NCI-H1048 (cell line): ENCODE measurements around the gene PDLIM1.

ENCODE experiments used
- DNase-seq: peaks from one replicate; lab custom pipeline; 2025; lab: John Stamatoyannopoulos, UW

PDLIM1 gene

GRCh38 chr10:95290461-95291364 lies at the start of gene PDLIM1:
TSS of gene PDLIM1 (minus strand) at chr10:95291003. CDS start at chr10:95290915, 88 bp downstream.
- DNase-seq = peak; percentile 46

GRCh38 chr10:95339863-95340262 lies 49.1 kb upstream of the PDLIM1 start:
- no peak for DNase-seq

DNA sequence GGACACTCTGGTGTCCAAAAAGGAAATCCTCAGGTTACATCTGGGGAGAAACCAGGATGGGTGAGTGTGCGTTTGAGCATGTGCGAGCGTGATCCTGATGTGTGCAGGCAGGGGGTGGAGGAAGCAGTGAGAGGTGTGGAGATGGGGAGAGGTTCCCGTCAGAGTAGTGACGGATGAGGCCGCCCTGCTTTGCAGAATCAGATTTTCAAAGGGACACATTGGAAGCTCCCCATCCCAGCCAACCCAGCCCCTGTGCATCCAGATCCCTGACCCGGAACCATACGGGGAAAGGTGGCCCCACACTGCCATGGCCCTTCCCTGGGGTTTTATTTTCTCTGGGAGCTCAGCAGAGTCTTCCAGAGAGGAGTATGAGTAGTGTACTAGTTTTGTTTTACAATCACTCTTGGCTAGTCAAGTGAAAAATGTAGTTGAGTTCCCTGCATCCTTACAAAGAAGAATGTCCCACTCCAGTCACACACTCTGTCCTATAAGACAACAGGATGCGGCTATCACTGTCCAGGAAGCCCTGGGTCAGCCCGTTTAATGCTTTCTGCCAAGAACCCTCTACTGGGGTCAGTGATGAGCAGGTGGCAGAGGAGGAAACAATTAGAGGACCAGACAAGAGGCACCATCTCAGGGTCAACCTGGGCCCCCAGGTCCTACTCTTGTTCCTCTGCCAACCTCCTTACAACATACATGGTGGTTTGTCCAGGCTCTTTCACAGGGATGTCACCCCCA lies 46.8 kb upstream of the PDLIM1 start:
- DNase-seq = no peak

DNA sequence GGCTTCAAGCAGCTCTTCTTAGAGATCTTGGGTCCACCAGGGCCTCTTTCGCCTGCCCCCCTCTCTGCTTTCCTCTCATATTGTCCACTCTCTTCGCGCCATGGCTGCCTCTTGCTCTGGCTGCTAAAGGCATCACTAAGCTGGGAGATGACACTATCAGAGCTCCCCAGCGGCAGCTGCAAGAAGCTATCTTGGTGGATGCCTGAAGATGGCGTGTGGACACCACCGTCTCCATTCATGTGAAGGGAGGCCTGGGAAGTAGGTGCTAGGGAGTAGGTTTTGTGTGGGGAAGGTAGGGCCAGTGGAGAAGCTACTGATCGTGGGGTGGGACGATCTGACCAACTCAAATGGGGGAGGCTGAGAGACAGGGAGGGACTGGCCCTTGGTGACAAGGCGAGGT lies 45.9 kb upstream of the PDLIM1 start:
- DNase-seq = no peak

- no peak for DNase-seq
Measured at GRCh38 chr10:95335933-95336699, 45.3 kb upstream of the PDLIM1 start.

GRCh38 chr10:95334805-95335144 lies 44.0 kb upstream of the PDLIM1 start:
- DNase-seq = no peak

DNA sequence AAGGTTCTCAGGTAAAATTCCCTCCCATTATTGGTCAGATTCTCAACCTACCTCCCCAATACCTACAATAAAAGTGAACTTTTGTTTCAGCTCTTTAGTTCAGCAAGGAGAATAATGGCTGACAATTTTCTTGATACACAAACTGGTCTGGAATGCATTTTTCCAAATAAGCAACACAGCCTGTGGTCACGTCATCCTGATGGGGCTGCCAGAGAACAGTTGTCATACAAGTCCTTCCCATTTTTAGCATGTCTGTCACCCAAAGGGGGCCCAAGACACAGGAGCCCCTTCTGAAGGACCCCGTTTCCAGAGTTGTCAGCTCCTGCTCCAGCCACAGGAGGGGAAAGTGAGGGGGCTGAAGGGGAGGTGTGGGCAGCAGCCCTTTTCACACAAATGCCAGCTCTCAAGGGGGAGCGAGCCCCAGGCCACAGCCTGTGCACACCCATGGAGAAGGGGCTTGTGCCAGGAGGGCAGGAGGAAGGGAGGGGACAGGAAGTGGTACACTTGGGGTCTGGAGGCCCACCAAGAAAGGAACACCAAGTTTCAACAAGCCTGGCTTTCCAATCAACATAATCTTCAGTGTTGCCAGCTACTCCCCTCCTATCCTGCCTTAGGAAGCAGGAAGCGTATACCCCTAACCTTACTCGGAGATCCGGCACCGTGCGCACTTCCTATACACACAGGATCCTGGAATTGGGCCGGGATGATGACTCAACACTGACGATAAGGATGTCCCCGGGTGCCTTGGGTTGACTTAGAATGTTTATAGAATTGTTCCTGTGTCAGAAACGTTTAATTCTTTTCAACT lies 43.4 kb upstream of the PDLIM1 start:
- DNase-seq = no peak

DNA sequence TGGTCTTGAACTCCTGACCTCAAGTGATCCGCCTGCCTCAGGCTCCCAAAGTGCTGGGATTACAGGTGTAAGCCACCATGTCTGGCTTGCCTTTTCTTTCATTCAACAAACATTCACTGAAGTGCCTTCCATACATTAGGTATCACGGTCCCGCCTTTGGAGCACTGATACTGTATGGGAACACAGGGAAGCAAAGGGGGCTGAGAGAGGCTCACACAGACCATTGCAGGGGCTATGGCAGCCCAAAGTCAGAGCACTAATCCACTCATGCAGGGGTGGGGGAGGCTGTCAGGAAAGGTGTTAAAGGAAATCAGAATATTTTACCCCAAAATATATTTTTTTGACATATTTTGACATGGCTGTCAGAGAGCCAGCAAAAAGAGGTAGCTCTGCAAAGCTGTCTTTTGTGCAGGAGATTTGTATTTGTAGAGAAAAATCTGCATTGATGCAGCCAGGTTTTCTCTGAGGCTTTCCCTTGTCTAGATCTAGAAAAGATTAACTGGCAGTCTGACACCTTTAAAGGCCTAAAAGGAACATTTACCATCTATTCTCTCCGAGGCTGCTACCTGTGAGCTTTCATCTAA lies 42.0 kb upstream of the PDLIM1 start:
- no peak for DNase-seq

GRCh38 chr10:95331596-95332130 lies 40.9 kb upstream of the PDLIM1 start:
- no peak for DNase-seq

- DNase-seq = no peak
Measured at GRCh38 chr10:95330966-95331453, 40.2 kb upstream of the PDLIM1 start.

- no peak for DNase-seq
Measured at GRCh38 chr10:95329296-95329695, 38.5 kb upstream of the PDLIM1 start.

GRCh38 chr10:95328013-95328412 lies 37.2 kb upstream of the PDLIM1 start:
- DNase-seq = no peak

GRCh38 chr10:95327367-95327766 lies 36.6 kb upstream of the PDLIM1 start:
- no peak for DNase-seq

DNA sequence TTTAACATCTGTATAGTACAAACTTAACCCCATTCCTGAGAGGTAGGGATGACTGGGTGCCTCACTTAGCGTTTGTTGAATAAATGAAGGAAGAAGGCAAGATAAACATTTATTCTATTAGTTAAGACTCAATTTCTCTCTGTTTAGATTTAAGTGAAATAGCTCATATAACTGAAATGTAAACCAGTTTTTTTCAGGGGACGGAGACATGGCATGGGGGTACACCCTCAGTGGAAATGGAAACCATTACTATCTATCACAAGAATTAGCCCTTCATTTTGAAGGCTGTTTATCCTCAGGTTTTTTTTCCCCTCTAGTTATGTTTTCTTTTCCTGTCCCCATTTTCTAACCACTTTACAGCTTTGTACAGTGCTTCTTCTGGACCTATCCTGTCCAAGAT lies 35.6 kb upstream of the PDLIM1 start:
- no peak for DNase-seq

GRCh38 chr10:95325863-95326262 lies 35.1 kb upstream of the PDLIM1 start:
- no peak for DNase-seq

DNA sequence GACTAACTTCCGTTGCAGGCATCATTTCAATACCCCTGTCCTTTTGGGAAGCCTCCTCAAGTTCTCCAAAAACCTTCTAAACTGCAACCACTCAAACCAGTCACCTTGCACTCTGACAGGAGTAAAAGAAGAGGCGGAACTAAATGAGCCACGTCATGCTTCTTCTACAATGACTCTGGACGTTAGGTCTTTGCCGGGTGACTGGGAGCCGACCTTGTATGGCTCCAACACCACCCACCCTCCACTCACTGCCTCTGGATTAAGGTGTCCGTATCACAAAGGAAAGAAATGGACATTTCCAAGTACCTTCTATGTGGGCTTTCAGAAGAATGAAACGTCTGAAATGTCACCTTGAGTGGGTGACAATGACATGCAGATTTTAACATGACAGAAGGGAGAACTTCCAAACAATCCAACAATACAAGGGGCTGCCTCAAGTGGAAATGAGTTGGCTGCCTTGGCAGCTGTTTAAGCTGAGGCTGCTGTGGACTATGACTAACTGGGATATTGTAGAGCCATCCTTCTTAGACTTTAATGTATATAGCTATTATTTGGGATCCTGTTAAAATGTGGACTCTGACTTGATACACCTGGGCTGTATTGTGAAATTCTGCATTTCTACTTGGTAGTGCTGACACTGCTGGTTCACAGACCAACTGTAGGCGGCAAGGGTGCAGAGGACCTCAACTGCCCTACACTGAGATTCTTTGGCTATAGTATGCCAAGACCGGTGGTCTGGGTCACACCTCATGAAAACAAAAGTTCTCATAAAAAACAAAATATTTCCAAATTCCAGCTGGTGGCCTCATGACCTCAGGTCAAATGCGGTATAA lies 33.8 kb upstream of the PDLIM1 start:
- no peak for DNase-seq

GRCh38 chr10:95321554-95322301 lies 30.9 kb upstream of the PDLIM1 start:
- no peak for DNase-seq

DNA sequence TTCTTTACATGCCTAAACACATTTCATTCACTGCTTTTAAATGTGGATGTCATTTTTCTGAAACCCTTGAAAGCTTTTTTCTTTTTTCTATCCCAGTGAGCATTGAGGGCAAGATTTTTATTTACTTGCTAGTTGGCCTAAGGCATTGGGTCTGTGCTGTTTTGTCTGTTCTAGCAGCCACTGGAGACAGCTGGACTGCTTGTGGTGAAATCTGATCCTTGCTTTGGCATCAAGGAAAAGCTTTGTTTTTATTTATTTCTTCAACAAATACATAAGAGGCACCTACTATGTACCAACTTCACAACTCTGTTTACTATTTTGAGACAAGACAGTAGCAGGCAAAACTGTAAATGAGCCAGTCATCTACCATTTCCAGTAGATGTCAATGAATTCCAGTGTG lies 28.4 kb upstream of the PDLIM1 start:
- DNase-seq = no peak

GRCh38 chr10:95315509-95315908 lies 24.7 kb upstream of the PDLIM1 start:
- DNase-seq = no peak
